ENCODE data around the gene CLEC10A.

DNA sequence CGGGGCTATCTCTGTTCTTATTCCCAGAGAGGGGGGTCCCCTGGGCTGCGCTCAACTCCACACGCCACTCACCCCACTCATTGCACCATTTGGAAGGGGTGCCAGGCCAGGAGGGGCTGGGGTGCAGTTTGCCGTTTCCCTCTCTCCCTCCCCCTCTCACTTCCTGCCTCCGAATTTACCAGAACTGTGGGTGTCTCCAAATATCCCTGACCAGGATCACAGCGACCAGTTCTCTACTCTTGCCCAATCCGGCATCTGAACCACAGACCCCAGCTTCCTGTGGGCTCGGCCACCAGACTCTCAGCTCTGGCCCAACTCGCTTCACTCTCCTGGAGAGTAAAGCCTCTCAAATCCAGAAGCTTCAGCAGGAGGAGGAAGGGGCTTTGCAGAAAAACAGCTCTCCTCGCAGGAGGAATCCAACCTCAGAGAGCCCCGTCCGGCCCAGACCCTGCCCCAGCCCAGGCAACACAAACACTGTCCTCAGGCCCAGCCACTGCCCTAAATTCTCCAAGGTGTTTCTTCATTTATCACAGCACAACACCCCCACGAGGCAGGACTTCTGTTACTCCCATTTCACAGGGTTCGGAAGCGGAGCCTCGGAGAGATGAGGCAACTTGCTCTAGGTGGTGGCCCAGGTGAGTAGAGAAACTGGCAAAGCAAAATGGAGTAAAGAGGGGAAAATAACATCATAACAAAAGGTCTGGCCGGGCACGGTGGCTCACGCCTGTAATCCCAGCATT lies 35.0 kb upstream of the CLEC10A start:
- TF ChIP-seq POLR2A (IDR thresholded peaks at IDR 0.05; ENCODE audit: low read depth, low read length) (no peak), TAF1 (IDR thresholded peaks at IDR 0.05; ENCODE audit: low read depth, low read length) (no peak), POLR2AphosphoS5 (IDR thresholded peaks at IDR 0.05; ENCODE audit: low read depth, low read length) (no peak), SPI1 (IDR thresholded peaks at IDR 0.05; ENCODE audit: low read depth, low read length) (no peak)

All from GM12891 (cell line).